DND-41 (cell line): ENCODE measurements around the gene TMEM178B.
"Not testable (repeated sequence)": the region's sequence is repeated elsewhere in the genome, so short reads cannot be mapped to it uniquely, and the experiment has no call there.

Source experiments
- ATAC-seq: fragments of 200-7000 bp; cut with Tn5 transposase; 3 replicates; pipeline ENCODE4 v1.9.1; 2021; ENCODE audit warnings: low read depth; ENCODE audit not compliant: insufficient read depth
- DNase-seq: peaks from one replicate; pipeline ENCODE4 v3.0.0-alpha.2; 2020
- H2AFZ ChIP-seq: 2 replicates; pipeline ENCODE4 v1.6.0; 2012; ENCODE audit warnings: low read depth, low read length
- H3K27ac ChIP-seq: 2 replicates; pipeline ENCODE4 v1.5.1; 2012; ENCODE audit warnings: low read length, inconsistent platforms
- H3K27me3 ChIP-seq: fragments of 200-600 bp; sonication (generic); 2 replicates; pipeline ENCODE4 v1.6.0; 2012; ENCODE audit warnings: low read length, mild to moderate bottlenecking, inconsistent platforms; ENCODE audit not compliant: insufficient read depth, poor library complexity
- H3K36me3 ChIP-seq: 2 replicates; pipeline ENCODE4 v1.5.1; 2012; ENCODE audit warnings: low read length, inconsistent platforms; ENCODE audit not compliant: insufficient read depth
- H3K4me1 ChIP-seq: 2 replicates; pipeline ENCODE4 v1.5.1; 2012; ENCODE audit warnings: mild to moderate bottlenecking, low read length; ENCODE audit not compliant: insufficient read depth
- H3K4me2 ChIP-seq: 2 replicates; pipeline ENCODE4 v1.6.0; 2012; ENCODE audit warnings: mild to moderate bottlenecking, moderate library complexity, low read length, inconsistent platforms; ENCODE audit not compliant: insufficient read depth
- H3K4me3 ChIP-seq, 2 experiments: fragments of 200-600 bp in 1 of 2; shearing (Covaris generic) in 1 of 2; 2 replicates each; pipeline ENCODE4 v1.5.1; 2012 to 2016; ENCODE audit warnings: inconsistent platforms in 2 of 2, low read length in 2 of 2, mild to moderate bottlenecking in 2 of 2, low read depth in 1 of 2, moderate library complexity in 1 of 2
- H3K79me2 ChIP-seq: 2 replicates; pipeline ENCODE4 v1.6.0; 2012; ENCODE audit warnings: low read length, inconsistent platforms; ENCODE audit not compliant: insufficient read depth
- H3K9ac ChIP-seq: 2 replicates; pipeline ENCODE4 v1.6.0; 2012; ENCODE audit warnings: low read depth, mild to moderate bottlenecking, inconsistent platforms, low read length, moderate library complexity
- H3K9me3 ChIP-seq: 2 replicates; pipeline ENCODE4 v1.5.1; 2012; ENCODE audit warnings: low read length, moderate library complexity, mild to moderate bottlenecking, inconsistent platforms; ENCODE audit not compliant: insufficient read depth, severe bottlenecking
- H4K20me1 ChIP-seq: 2 replicates; pipeline ENCODE4 v1.6.0; 2012; ENCODE audit warnings: low read length; ENCODE audit not compliant: insufficient read depth
- CTCF ChIP-seq: IDR thresholded peaks from 2 replicates; pipeline ENCODE4 v1.5.1; 2012; ENCODE audit warnings: borderline replicate concordance, low read length, moderate library complexity, mild to moderate bottlenecking; ENCODE audit not compliant: poor library complexity, severe bottlenecking; ENCODE audit errors: extremely low read depth
- EZH2 ChIP-seq: IDR thresholded peaks from 3 replicates; pipeline ENCODE4 v1.6.1; 2012; ENCODE audit warnings: borderline replicate concordance, low read depth, mild to moderate bottlenecking, moderate library complexity, low read length, inconsistent platforms; ENCODE audit not compliant: severe bottlenecking

TMEM178B gene

GRCh38 chr7:141055146-141055545, 18.7 kb upstream of the TMEM178B start:
- no peak overlapping the region for H3K27ac ChIP-seq
- H3K79me2 ChIP-seq = no peaks in the 10 kb centered on the region
- H4K20me1 ChIP-seq = no peaks in the 10 kb centered on the region
- H3K4me3 ChIP-seq = no peak overlapping the region
- no peak overlapping the region for H2AFZ ChIP-seq
- no peak overlapping the region for H3K9ac ChIP-seq
- H3K4me1 ChIP-seq = no peaks in the 10 kb centered on the region
- DNase-seq (no peak), ATAC-seq (no peak)
- no peak for TF ChIP-seq EZH2
- no peak for TF ChIP-seq CTCF
- H3K4me2 ChIP-seq = no peak overlapping the region
- peaks cover 6% of the 10 kb centered on the region for H3K27me3 ChIP-seq
- H3K36me3 ChIP-seq = no peaks in the 10 kb centered on the region
- H3K9me3 ChIP-seq = no peaks in the 10 kb centered on the region

- H3K4me2 ChIP-seq = no peak overlapping the region
- no peak for TF ChIP-seq CTCF
- TF ChIP-seq EZH2 = no peak
- no peak overlapping the region for H2AFZ ChIP-seq
- ATAC-seq = no peak
- no peaks in the 10 kb centered on the region for H3K79me2 ChIP-seq
- no peak overlapping the region for H3K9ac ChIP-seq
- DNase-seq = no peak
- H3K4me1 ChIP-seq = no peaks in the 10 kb centered on the region
- H3K36me3 ChIP-seq = no peaks in the 10 kb centered on the region
- H3K27ac ChIP-seq = no peak overlapping the region
- no peak overlapping the region for H3K4me3 ChIP-seq
- no peaks in the 10 kb centered on the region for H4K20me1 ChIP-seq
- peaks cover 2% of the 10 kb centered on the region for H3K27me3 ChIP-seq
- no peaks in the 10 kb centered on the region for H3K9me3 ChIP-seq
Observed at GRCh38 chr7:141057788-141058187, 16.1 kb upstream of the TMEM178B start.

- not testable (repeated sequence) for H3K79me2 ChIP-seq, H3K4me2 ChIP-seq, H3K27ac ChIP-seq, H3K36me3 ChIP-seq, H4K20me1 ChIP-seq, H3K27me3 ChIP-seq, H3K9ac ChIP-seq, H3K9me3 ChIP-seq, ATAC-seq, H3K4me1 ChIP-seq, H2AFZ ChIP-seq, DNase-seq, H3K4me3 ChIP-seq
Observed at GRCh38 chr7:141067856-141068255, 6.0 kb upstream of the TMEM178B start.

- no peaks in the 10 kb centered on the region for H3K36me3 ChIP-seq
- no peaks in the 10 kb centered on the region for H4K20me1 ChIP-seq
- H3K4me1 ChIP-seq = no peaks in the 10 kb centered on the region
- no peak overlapping the region for H2AFZ ChIP-seq
- ATAC-seq = no peak
- DNase-seq = peak; percentile 16
- no peak overlapping the region for H3K27ac ChIP-seq
- H3K4me3 ChIP-seq = no peak overlapping the region
- H3K79me2 ChIP-seq = no peaks in the 10 kb centered on the region
- H3K9me3 ChIP-seq = no peaks in the 10 kb centered on the region
- TF ChIP-seq EZH2 = no peak
- TF ChIP-seq CTCF = peak; percentile 40
- no peak overlapping the region for H3K4me2 ChIP-seq
- no peaks in the 10 kb centered on the region for H3K27me3 ChIP-seq
- H3K9ac ChIP-seq = no peak overlapping the region
Observed at GRCh38 chr7:141071260-141071854, 2.5 kb upstream of the TMEM178B start.
